VCaP (cell line): ENCODE data around the gene MAS1L.
"Not testable (repeated sequence)": the region's sequence is repeated elsewhere in the genome, so short reads cannot be mapped to it uniquely, and the experiment has no call there.

Source experiments
- H3K27ac ChIP-seq: fragments of 450-650 bp; 2 replicates; pipeline ENCODE4 v1.5.1; 2017
- TF ChIP-seq, protein P1 (sequence below): fragments of 450-650 bp; conservative IDR thresholded peaks from 2 replicates; pipeline ENCODE4 v1.5.1; 2017; ENCODE audit warnings: mild to moderate bottlenecking, moderate library complexity

Gene MAS1L

DNA sequence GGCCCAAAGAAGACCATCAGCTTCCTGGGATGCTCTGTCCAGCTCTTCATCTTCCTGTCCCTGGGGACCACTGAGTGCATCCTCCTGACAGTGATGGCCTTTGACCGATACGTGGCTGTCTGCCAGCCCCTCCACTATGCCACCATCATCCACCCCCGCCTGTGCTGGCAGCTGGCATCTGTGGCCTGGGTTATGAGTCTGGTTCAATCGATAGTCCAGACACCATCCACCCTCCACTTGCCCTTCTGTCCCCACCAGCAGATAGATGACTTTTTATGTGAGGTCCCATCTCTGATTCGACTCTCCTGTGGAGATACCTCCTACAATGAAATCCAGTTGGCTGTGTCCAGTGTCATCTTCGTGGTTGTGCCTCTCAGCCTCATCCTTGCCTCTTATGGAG is 25.7 kb downstream of the MAS1L start:
- H3K27ac ChIP-seq, result no peak overlapping the region
- TF ChIP-seq, protein P1, sequence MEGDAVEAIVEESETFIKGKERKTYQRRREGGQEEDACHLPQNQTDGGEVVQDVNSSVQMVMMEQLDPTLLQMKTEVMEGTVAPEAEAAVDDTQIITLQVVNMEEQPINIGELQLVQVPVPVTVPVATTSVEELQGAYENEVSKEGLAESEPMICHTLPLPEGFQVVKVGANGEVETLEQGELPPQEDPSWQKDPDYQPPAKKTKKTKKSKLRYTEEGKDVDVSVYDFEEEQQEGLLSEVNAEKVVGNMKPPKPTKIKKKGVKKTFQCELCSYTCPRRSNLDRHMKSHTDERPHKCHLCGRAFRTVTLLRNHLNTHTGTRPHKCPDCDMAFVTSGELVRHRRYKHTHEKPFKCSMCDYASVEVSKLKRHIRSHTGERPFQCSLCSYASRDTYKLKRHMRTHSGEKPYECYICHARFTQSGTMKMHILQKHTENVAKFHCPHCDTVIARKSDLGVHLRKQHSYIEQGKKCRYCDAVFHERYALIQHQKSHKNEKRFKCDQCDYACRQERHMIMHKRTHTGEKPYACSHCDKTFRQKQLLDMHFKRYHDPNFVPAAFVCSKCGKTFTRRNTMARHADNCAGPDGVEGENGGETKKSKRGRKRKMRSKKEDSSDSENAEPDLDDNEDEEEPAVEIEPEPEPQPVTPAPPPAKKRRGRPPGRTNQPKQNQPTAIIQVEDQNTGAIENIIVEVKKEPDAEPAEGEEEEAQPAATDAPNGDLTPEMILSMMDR, result no peak

- TF ChIP-seq, protein P1, result no peak
- H3K27ac ChIP-seq, result no peak overlapping the region
These were observed 26.5 kb downstream of the MAS1L start for GRCh38 chr6:29461021-29461814.

GRCh38 chr6:29456971-29457370 is 30.8 kb downstream of the MAS1L start, which contains the start of the genes OR11A1 and OR2H1:
Gene OR11A1, minus strand, starts transcription at chr6:29457071. Its CDS starts 29,430 bp downstream, at chr6:29427641.
Gene OR2H1, plus strand, starts transcription at chr6:29457155. Its CDS starts 4,615 bp downstream, at chr6:29461770.
- TF ChIP-seq, protein P1, result no peak
- H3K27ac ChIP-seq, result no peak within 1 kb of the TSS

- TF ChIP-seq, protein P1, result no peak
- H3K27ac ChIP-seq, result no peak overlapping the region
These were observed 36.1 kb downstream of the MAS1L start for GRCh38 chr6:29451471-29452193.

- H3K27ac ChIP-seq, result no peak overlapping the region
- TF ChIP-seq, protein P1, result no peak
These were observed 40.1 kb downstream of the MAS1L start for GRCh38 chr6:29447670-29448069.

DNA sequence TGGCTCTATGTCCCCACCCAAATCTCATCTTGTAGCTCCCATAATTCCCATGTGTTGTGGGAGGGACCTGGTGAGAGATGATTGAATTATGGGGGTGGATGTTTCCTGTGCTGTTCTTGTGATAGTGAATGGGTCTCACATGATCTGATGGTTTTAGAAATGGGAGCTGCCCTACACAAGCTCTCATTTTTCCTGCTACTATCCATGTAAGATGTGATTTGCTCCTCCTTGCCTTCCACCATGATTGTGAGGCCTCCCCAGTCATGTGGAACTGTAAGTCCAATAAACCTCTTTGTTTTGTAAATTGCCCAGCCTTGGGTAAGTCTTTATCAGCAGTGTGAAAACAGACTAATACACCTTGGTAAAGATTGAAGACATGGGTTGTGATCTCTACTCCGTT is 43.7 kb downstream of the MAS1L start:
- H3K27ac ChIP-seq, result not testable (repeated sequence)

DNA sequence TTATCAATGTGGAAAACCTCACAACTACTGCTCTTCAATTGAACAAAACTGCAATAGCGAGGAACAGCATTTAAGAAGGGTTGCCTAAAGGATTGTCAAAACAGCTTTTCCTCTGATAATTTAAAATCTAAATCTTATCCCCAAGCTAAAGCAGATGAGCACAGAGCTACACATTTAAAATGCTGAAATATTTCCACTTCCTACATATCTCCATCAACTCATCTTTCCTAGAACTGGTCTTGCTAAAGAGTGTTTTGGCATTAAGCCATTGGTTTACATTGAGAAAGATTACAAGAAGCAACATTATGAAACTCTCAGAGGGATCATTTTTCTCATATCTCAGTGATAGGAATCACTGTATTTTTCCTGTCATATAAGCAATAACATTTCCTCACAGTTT is 45.0 kb downstream of the MAS1L start:
- TF ChIP-seq, protein P1, result no peak
- no peak overlapping the region for H3K27ac ChIP-seq

DNA sequence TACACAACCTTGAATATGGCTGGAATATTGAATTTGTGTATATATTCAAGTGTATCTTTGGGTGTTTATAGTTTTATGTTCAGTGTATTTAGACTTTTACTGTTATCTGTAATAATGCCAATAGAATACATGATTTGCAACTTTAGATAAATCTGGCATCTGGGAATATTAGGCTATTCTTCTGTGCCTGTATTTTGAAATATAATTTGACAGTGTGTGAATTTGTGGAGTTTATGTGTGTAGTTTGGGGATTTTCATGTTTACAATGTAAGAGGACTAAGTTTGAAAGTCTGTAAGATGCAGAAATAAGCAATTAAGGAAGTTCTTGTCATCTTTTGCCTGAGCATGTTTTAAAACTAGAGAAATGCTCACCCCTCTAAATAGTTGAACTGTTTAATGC is 48.8 kb downstream of the MAS1L start, which contains the start of gene OR10C1:
Gene OR10C1 (plus strand): TSS at position 301 of the 400 bp plus-strand sequence. CDS start 710 bp downstream, outside the sequence.
- H3K27ac ChIP-seq, result no peak within 1 kb of the TSS
- TF ChIP-seq, protein P1, result no peak

DNA sequence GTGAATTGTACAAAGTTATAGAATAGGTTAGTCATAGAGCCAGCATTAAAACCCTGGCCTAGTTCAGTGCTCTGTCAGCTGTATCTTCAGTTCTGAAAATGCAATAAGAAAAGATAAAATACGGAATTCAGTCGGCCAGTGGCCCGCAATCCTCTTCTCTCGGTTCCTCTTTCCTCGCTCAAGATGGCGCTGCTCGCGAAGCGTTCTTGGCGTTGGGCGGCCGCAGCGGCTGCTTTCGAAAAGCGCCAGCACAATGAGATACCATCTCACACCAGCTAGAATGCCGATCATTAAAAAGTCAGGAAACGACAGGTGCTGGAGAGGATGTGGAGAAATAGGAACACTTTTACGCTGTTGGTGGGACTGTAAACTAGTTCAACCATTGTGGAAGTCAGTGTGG is 51.0 kb downstream of the MAS1L start:
- not testable (repeated sequence) for H3K27ac ChIP-seq
